Immature natural killer cell (primary cell): ENCODE measurements around the gene ZFYVE9. TPM values are rescaled to one million over a fixed set of nuclear protein-coding genes. Genes with fewer than 3 reads are reported as not detected.
A peak's percentile ranks its signal among the peaks of the same experiment; 100 is the strongest.
"Not testable (repeated sequence)": the region's sequence is repeated elsewhere in the genome, so short reads cannot be mapped to it uniquely, and the experiment has no call there.

Experiments used
- DNase-seq, 3 donors: peaks; one replicate each; pipeline ENCODE4 v3.0.0; 2022; ENCODE audit warnings: mixed read lengths in 1 of 3
- H3K27ac Mint-ChIP-seq, 6 donors: one replicate each; pipeline ENCODE4 v1.8.0; 2020; ENCODE audit warnings: mixed read lengths in 6 of 6, mild to moderate bottlenecking in 5 of 6, inconsistent platforms in 4 of 6, moderate library complexity in 3 of 6
- H3K27me3 Mint-ChIP-seq, 3 donors: one replicate each; pipeline ENCODE4 v1.8.0; 2020 to 2021; ENCODE audit warnings: low read depth in 3 of 3, mild to moderate bottlenecking in 3 of 3, mixed read lengths in 3 of 3, moderate library complexity in 3 of 3, inconsistent platforms in 1 of 3
- H3K36me3 Mint-ChIP-seq, 3 donors: one replicate each; pipeline ENCODE4 v1.8.0; 2020; ENCODE audit warnings: mixed read lengths in 3 of 3, inconsistent platforms in 2 of 3, mild to moderate bottlenecking in 2 of 3
- H3K4me1 Mint-ChIP-seq, 2 donors: one replicate each; pipeline ENCODE4 v1.8.0; 2020; ENCODE audit warnings: inconsistent platforms in 2 of 2, mild to moderate bottlenecking in 2 of 2, mixed read lengths in 2 of 2, moderate library complexity in 1 of 2
- H3K4me3 Mint-ChIP-seq, 5 donors: one replicate each; pipeline ENCODE4 v1.8.0; 2020; ENCODE audit warnings: mild to moderate bottlenecking in 5 of 5, mixed read lengths in 5 of 5, inconsistent platforms in 3 of 5, moderate library complexity in 3 of 5
- H3K9me3 Mint-ChIP-seq, 6 donors: one replicate each; pipeline ENCODE4 v1.8.0; 2020; ENCODE audit warnings: mild to moderate bottlenecking in 6 of 6, mixed read lengths in 6 of 6, inconsistent platforms in 4 of 6, moderate library complexity in 3 of 6
- polyA plus RNA-seq, 3 donors: library from polyadenylated mRNA; unstranded; fragments of 300-500 nt; fragmentation: Illumina TruSeq; gene quantifications; one replicate each; pipeline ENCODE4 v1.2.3, GENCODE V29; 2021

The ZFYVE9 gene
- polyA plus RNA-seq, 3 donors from 2014 or later = 0.28 to 0.87 TPM; not detected in 1

GRCh38 chr1:52369851-52370250 lies 228.0 kb downstream of the ZFYVE9 start:
- Mint-ChIP-seq H3K36me3 (peaks cover 0 to 12% (median 11%) of the 10 kb centered on the region in 3 donors), H3K4me1 (peaks cover 17 to 27% of the 10 kb centered on the region in 2 donors), H3K27me3 (peaks cover 13 to 24% (median 19%) of the 10 kb centered on the region in 3 donors)
- not testable (repeated sequence) for H3K9me3 Mint-ChIP-seq, DNase-seq, H3K27ac Mint-ChIP-seq, H3K4me3 Mint-ChIP-seq

DNA sequence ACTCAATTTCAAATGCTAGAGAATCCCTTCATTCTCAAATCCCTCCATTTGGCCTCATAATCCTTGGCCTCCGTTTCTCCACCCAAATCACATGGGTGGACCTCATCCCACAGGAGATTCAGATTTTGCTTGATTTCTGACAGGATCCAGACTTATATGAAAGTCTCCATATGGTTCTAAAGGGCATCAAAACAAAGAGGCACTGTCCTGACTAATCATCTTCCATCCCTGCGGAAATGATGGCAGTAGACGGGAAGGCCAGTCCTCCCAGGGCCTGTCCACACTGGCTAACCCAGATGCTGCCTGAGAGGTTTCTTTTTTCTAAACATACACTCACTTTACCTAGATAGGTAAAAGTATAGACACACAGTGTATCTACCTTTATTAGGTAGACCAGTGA lies 243.5 kb downstream of the ZFYVE9 start:
- no peak overlapping the region for H3K4me3 Mint-ChIP-seq

DNA sequence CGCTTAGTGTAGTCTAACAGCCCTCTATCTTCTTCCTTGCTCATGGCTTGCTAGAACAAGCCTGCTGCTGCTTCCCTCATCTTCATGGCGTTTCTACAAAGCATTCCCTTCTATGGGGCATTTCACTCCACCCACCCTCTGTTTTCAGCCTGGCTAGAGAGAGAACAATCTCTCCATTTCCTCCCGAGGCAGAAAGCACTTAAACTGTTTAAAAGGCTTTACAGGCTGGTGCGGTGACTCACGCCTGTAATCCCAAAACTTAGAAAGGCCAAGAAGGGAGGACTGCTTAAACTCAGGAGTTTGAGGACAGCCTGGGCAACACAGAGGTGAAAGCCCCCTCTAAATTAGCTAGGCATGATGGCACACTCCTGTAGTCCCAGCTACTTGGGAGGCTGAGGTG lies 244.6 kb downstream of the ZFYVE9 start:
- no peaks in the 10 kb centered on the region for H3K9me3 Mint-ChIP-seq
- no peak overlapping the region for H3K27ac Mint-ChIP-seq
- H3K36me3 Mint-ChIP-seq = peaks cover 0 to 5% (median under 1%) of the 10 kb centered on the region in 3 donors
- H3K27me3 Mint-ChIP-seq = peaks cover 0 to under 1% (median 0%) of the 10 kb centered on the region in 3 donors
- no peak overlapping the region for H3K4me3 Mint-ChIP-seq
- DNase-seq = no peak
- H3K4me1 Mint-ChIP-seq = no peaks in the 10 kb centered on the region

More for the DNA sequence above, 243.5 kb downstream of the ZFYVE9 start:
- Mint-ChIP-seq H3K4me1 (no peaks in the 10 kb centered on the region), H3K27me3 (peaks cover 0 to 4% (median 0%) of the 10 kb centered on the region in 3 donors), H3K9me3 (no peaks in the 10 kb centered on the region), H3K36me3 (peaks cover 0 to 5% (median 3%) of the 10 kb centered on the region in 3 donors), H3K27ac (no peak overlapping the region)
- DNase-seq = no peak

DNA sequence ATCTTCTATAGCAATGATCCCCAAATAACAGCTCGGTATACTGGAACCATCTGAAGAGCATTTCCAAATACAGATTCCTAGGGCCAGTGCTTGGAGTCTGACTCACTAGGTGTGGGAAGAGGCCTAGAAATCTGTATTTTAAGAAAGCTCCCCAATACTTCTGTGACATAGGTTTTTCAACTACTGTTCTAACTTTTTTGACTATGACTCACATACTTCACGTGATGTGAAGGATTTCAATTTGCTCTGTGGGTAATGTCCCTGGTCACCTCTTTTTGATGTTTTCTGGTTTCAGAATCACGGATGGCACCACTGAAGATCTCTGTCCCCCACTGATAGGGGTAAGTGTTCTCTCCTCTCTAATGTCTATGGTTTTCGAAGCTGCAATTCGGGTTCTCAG lies 251.3 kb downstream of the ZFYVE9 start:
- H3K4me1 Mint-ChIP-seq = no peaks in the 10 kb centered on the region
- H3K27me3 Mint-ChIP-seq = no peaks in the 10 kb centered on the region
- DNase-seq = no peak
- H3K27ac Mint-ChIP-seq = peak overlapping the region in 1 of 6 donors; percentile 1
- H3K4me3 Mint-ChIP-seq = no peak overlapping the region
- H3K36me3 Mint-ChIP-seq = peaks cover 0 to 12% (median 8%) of the 10 kb centered on the region in 3 donors
- no peaks in the 10 kb centered on the region for H3K9me3 Mint-ChIP-seq

Other genes with a start within 250 kb of the ZFYVE9 start
- gene RAB3B, start 151.4 kb upstream of the ZFYVE9 start, polyA plus RNA-seq = not detected
- gene KTI12, start 108.3 kb upstream of the ZFYVE9 start, polyA plus RNA-seq = 10 to 100 TPM; 28.8 to 31.8 (median 29.1) TPM
- 100 to 1,000 TPM in 1 of 3 donors, 10 to 100 TPM in 2; 75.1 to 108 (median 78.1) TPM for gene TXNDC12, start 86.9 kb upstream of the ZFYVE9 start, polyA plus RNA-seq
- gene BTF3L4, start 85.8 kb upstream of the ZFYVE9 start, polyA plus RNA-seq = 10 to 100 TPM; 52.6 to 70.0 (median 58.7) TPM
- gene CC2D1B, start 224.1 kb downstream of the ZFYVE9 start, polyA plus RNA-seq = 10 to 100 TPM in 1 of 3 donors, 1 to 10 TPM in 2; 4.6 to 15.5 (median 4.8) TPM